ENCODE measurements around the gene RAPGEF1. TPM values are rescaled to one million over a fixed set of nuclear protein-coding genes. Genes with fewer than 3 reads are reported as not detected.

Gene RAPGEF1
- total and polyA plus RNA-seq, 8 donors = 17.1 to 62.6 (median 44.8) TPM

DNA sequence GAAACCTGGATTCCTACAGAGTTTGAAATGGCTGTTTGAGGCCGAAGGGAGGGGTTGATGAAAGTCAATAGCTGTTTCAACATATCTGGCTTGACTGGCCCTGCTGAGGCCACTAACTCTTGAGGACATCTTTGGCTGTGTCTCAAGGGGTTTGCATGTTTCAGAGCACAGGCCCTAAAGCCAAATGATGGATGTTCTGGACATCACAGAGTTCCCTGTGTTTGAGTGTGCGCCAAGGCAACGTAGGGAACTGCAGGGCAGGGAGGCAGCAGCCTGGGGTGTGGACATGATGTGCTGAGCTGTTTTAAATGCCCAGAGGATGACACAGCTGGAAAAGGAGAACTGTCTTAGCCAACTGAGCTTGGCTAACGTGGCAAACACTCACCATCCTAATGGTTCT is 89.6 kb downstream of the RAPGEF1 start:
- TF ChIP-seq, protein P1, sequence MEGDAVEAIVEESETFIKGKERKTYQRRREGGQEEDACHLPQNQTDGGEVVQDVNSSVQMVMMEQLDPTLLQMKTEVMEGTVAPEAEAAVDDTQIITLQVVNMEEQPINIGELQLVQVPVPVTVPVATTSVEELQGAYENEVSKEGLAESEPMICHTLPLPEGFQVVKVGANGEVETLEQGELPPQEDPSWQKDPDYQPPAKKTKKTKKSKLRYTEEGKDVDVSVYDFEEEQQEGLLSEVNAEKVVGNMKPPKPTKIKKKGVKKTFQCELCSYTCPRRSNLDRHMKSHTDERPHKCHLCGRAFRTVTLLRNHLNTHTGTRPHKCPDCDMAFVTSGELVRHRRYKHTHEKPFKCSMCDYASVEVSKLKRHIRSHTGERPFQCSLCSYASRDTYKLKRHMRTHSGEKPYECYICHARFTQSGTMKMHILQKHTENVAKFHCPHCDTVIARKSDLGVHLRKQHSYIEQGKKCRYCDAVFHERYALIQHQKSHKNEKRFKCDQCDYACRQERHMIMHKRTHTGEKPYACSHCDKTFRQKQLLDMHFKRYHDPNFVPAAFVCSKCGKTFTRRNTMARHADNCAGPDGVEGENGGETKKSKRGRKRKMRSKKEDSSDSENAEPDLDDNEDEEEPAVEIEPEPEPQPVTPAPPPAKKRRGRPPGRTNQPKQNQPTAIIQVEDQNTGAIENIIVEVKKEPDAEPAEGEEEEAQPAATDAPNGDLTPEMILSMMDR (IDR thresholded peaks at IDR 0.05) = no peak
- Histone ChIP-seq H3K9me3 (no peaks in the 10 kb centered on the region), H3K36me3 (no peaks in the 10 kb centered on the region), H3K4me1 (peaks cover 3 to 31% (median 21%) of the 10 kb centered on the region in 3 donors), H3K27ac (no peak overlapping the region), H3K4me3 (no peak overlapping the region), H3K27me3 (no peaks in the 10 kb centered on the region)
- DNase-seq (no peak), ATAC-seq (peak in 3 of 4 donors; percentile 8 to 36 (median 23)), FAIRE-seq (no peak)
- intact Hi-C loops (cut with DNase I) = no loop called here
- 82 to 85% methylated on average over 4 of the region's 4 CpGs for WGBS, 2 donors

GRCh38 chr9:131649646-131650045 is 90.2 kb downstream of the RAPGEF1 start:
- intact Hi-C loops (cut with DNase I) = loop anchor here in 1 of 3 donors (10.0 kb wide), 1 partner anchor 55 kb away; no protein-coding TSS in a partner anchor
- FAIRE-seq = no peak
- no peak overlapping the region for H3K27ac ChIP-seq
- WGBS, 2 donors = 94 to 97% methylated on average over 6 of the region's 6 CpGs
- DNase-seq = no peak
- no peak overlapping the region for H3K4me3 ChIP-seq
- no peak for ATAC-seq
- H3K27me3 ChIP-seq = no peaks in the 10 kb centered on the region
- H3K9me3 ChIP-seq = no peaks in the 10 kb centered on the region
- TF ChIP-seq, protein P1 (IDR thresholded peaks at IDR 0.05) = no peak
- peaks cover 0 to 25% (median 15%) of the 10 kb centered on the region in 3 donors for H3K4me1 ChIP-seq
- no peaks in the 10 kb centered on the region for H3K36me3 ChIP-seq

- 88 to 89% methylated on average over 13 of the region's 13 CpGs for WGBS, 2 donors
- intact Hi-C loops (cut with DNase I) = loop anchor here in 1 of 3 donors (10.0 kb wide), 1 partner anchor 60 kb away; no protein-coding TSS in a partner anchor
- peaks cover 0 to 5% (median 0%) of the 10 kb centered on the region in 3 donors for H3K36me3 ChIP-seq
Measured at GRCh38 chr9:131645078-131645776, 94.6 kb downstream of the RAPGEF1 start.

DNA sequence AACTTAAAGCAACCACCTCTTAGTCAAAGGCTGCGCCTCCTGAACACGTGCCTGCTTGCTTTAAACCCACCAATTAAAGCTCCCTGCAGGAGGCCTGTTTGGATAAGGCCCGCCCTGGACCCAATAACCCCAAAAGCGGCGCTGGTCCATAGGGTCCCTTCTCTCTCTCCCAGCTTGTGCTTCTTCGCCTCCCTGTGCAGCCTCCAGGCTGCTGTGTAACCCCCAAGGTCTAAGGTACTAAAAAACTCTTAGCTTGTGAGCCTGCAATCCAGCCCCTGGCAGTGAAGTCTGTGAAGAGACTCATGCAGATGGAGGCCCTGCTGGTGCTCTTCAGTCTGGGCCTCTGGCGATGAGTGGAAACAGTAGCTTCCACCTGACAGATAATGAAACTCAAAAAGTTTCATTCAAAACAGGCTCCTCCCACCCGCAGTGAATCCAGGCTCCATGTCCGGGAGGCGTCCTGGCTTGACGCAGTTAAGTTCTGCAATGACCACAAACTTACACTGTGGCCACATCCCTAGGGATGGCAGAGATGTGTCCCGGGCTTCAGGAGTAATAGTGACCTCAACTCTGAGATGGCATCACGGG is 97.3 kb downstream of the RAPGEF1 start:
- 95% methylated on average over 13 of the region's 13 CpGs for WGBS, 2 donors
- FAIRE-seq = no peak
- intact Hi-C loops (cut with DNase I) = loop anchor here in 1 of 3 donors (10.0 kb wide), 1 partner anchor 62 kb away; no protein-coding TSS in a partner anchor

More at GRCh38 chr9:131645078-131645776, 94.6 kb downstream of the RAPGEF1 start:
- Histone ChIP-seq H3K27me3 (no peaks in the 10 kb centered on the region), H3K27ac (no peak overlapping the region), H3K4me1 (no peaks in the 10 kb centered on the region), H3K4me3 (no peak overlapping the region), H3K9me3 (no peaks in the 10 kb centered on the region)
- ATAC-seq = peak in 1 of 4 donors; percentile 9
- TF ChIP-seq, protein P1 (IDR thresholded peaks at IDR 0.05) = no peak
- FAIRE-seq = no peak
- no peak for DNase-seq

More for the DNA sequence above, 97.3 kb downstream of the RAPGEF1 start:
- H3K4me1 ChIP-seq = no peaks in the 10 kb centered on the region
- DNase-seq (no peak), ATAC-seq (no peak)
- H3K36me3 ChIP-seq = peaks cover 0 to 11% (median 5%) of the 10 kb centered on the region in 3 donors
- TF ChIP-seq, protein P1 (IDR thresholded peaks at IDR 0.05) = no peak
- H3K9me3 ChIP-seq = no peaks in the 10 kb centered on the region
- H3K27me3 ChIP-seq = no peaks in the 10 kb centered on the region
- H3K4me3 ChIP-seq = no peak overlapping the region
- H3K27ac ChIP-seq = no peak overlapping the region
